A673 (cell line): ENCODE results near the gene RNF217. TPM values are rescaled to one million over a fixed set of nuclear protein-coding genes. Genes with fewer than 3 reads are reported as not detected.

Experiments
- BruUV-seq: library from RNA; stranded (reverse); fragments of 400-500 nt; replicated peaks from 2 replicates; lab custom pipeline; 2021; lab: Mats Ljungman, UMichigan
- CTCF ChIA-PET: fragments of 300-600 bp; sonication (Branson Sonifier 250); formaldehyde crosslinking; loops from one replicate; lab custom pipeline; 2022; ENCODE audit warnings: antibody characterized with exemption; lab: Charles Lee
- POLR2A ChIA-PET: fragments of 300-600 bp; sonication (Branson Sonifier 250); formaldehyde crosslinking; loops from one replicate; lab custom pipeline; 2022; ENCODE audit warnings: antibody characterized with exemption; ENCODE audit not compliant: low non-redundant PET; lab: Charles Lee
- DNase-seq: peaks from one replicate; pipeline ENCODE4 v3.0.0-alpha.2; 2015; ENCODE audit warnings: low spot score
- H3K27ac ChIP-seq: fragments of 200-600 bp; sonication (generic); 2 replicates; pipeline ENCODE4 v1.5.1; 2016; ENCODE audit warnings: mixed run types, low read depth, mild to moderate bottlenecking, mixed read lengths, antibody characterized with exemption, low read length; ENCODE audit not compliant: poor library complexity, severe bottlenecking
- H3K27me3 ChIP-seq: fragments of 200-600 bp; sonication (generic); replicated peaks from 2 replicates; pipeline ENCODE4 v1.6.1; 2017; ENCODE audit warnings: mixed run types, low read depth, mild to moderate bottlenecking, mixed read lengths, antibody characterized with exemption, low read length; ENCODE audit not compliant: insufficient read depth, poor library complexity
- H3K36me3 ChIP-seq: fragments of 200-600 bp; sonication (generic); 2 replicates; pipeline ENCODE4 v1.6.1; 2016; ENCODE audit warnings: mixed run types, mild to moderate bottlenecking, mixed read lengths, antibody characterized with exemption, low read length; ENCODE audit not compliant: insufficient read depth, poor library complexity, severe bottlenecking
- H3K4me1 ChIP-seq: fragments of 200-600 bp; sonication (generic); 2 replicates; pipeline ENCODE4 v1.6.1; 2017; ENCODE audit warnings: mixed run types, mild to moderate bottlenecking, mixed read lengths, antibody characterized with exemption, low read length; ENCODE audit not compliant: insufficient read depth, poor library complexity, severe bottlenecking
- H3K4me3 ChIP-seq: fragments of 200-600 bp; sonication (generic); 2 replicates; pipeline ENCODE4 v1.5.1; 2016; ENCODE audit warnings: low read depth, mixed run types, mild to moderate bottlenecking, mixed read lengths, low read length; ENCODE audit not compliant: poor library complexity, severe bottlenecking
- H3K9me3 ChIP-seq: fragments of 200-600 bp; sonication (generic); 2 replicates; pipeline ENCODE4 v1.6.1; 2016; ENCODE audit warnings: mixed run types, low read depth, mild to moderate bottlenecking, mixed read lengths, antibody characterized with exemption, low read length; ENCODE audit not compliant: poor library complexity, severe bottlenecking
- EZH2 ChIP-seq: fragments of 200-600 bp; sonication (generic); IDR thresholded peaks from 2 replicates; pipeline ENCODE4 v1.6.1; 2017; ENCODE audit warnings: borderline replicate concordance, low read depth, mild to moderate bottlenecking, mixed read lengths, antibody characterized with exemption, low read length; ENCODE audit not compliant: poor library complexity, severe bottlenecking
- intact Hi-C: fragments of 100-400 bp; cut with micrococcal nuclease; formaldehyde crosslinking; loops from one replicate; pipeline ENCODE4 v1.10.0; 2022; ENCODE audit not compliant: unreplicated experiment
- total RNA-seq: library from RNA; stranded (reverse); gene quantifications from 2 replicates; pipeline ENCODE4 v1.2.3, GENCODE V29; 2021
- TF ChIP-seq, protein P1 (sequence below): fragments of 300-800, 200-600 bp; sonication (generic); conservative IDR thresholded peaks from 2 replicates; pipeline ENCODE4 v1.5.1; 2017; ENCODE audit warnings: low read depth, mild to moderate bottlenecking, antibody characterized with exemption, low read length, moderate library complexity, mixed read lengths

The RNF217 gene
- total RNA-seq, 1 experiment from 2014 or later, result 20.6 TPM

DNA sequence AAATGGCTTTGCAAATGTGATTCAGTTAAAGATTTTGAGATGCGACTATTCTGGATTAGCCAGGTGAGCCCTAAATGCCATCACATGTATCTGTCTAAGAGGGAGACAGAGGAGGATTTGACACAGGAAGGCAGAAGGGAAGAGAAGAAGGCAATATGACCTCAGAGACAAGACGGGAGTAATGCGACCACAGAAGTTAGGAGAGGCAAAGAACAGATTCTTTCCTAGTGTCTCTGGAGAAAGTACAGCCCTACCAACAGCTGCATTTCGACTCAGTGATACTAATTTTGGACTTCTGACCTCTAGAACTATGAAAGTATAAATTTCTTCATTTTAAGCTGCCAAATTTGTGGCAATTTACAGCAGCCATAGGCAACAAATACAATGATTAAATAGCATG lies 167.1 kb downstream of the RNF217 start:
- Histone ChIP-seq H3K36me3 (no peaks in the 10 kb centered on the region), H3K27me3 (no peaks in the 10 kb centered on the region), H3K4me3 (no peak overlapping the region), H3K27ac (no peak overlapping the region), H3K4me1 (no peaks in the 10 kb centered on the region), H3K9me3 (no peaks in the 10 kb centered on the region)
- no peak for TF ChIP-seq EZH2
- TF ChIP-seq, protein P1, sequence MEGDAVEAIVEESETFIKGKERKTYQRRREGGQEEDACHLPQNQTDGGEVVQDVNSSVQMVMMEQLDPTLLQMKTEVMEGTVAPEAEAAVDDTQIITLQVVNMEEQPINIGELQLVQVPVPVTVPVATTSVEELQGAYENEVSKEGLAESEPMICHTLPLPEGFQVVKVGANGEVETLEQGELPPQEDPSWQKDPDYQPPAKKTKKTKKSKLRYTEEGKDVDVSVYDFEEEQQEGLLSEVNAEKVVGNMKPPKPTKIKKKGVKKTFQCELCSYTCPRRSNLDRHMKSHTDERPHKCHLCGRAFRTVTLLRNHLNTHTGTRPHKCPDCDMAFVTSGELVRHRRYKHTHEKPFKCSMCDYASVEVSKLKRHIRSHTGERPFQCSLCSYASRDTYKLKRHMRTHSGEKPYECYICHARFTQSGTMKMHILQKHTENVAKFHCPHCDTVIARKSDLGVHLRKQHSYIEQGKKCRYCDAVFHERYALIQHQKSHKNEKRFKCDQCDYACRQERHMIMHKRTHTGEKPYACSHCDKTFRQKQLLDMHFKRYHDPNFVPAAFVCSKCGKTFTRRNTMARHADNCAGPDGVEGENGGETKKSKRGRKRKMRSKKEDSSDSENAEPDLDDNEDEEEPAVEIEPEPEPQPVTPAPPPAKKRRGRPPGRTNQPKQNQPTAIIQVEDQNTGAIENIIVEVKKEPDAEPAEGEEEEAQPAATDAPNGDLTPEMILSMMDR, result no peak
- BruUV-seq, result no TSS peak
- intact Hi-C loops, result no loop called here
- ChIA-PET POLR2A (interaction anchor here (0.5 kb wide), 1 partner anchor 1804 kb away, joined by 4 read pairs; no protein-coding TSS in a partner anchor), CTCF (no interaction called here)
- DNase-seq, result no peak

DNA sequence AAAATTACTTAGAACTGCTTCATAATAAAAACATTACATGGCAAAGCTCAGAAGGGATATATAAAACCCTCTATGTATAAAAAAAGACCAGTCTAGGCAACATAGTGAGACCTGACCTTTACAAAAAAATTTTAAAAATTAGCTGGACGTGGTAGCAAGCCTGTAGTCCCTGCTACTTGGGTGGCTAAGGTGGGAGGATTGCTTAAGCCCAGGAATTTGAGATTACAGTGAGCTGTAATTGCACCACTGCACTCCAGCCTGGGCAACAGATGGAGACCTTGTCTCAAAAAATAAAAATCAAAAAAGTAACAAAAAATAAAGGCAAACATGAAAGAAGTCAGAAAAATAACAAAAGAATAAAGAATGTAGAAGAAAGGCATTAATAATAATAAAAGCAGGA lies 169.8 kb downstream of the RNF217 start:
- Histone ChIP-seq H3K27ac (no peak overlapping the region), H3K36me3 (no peaks in the 10 kb centered on the region), H3K4me1 (no peaks in the 10 kb centered on the region), H3K4me3 (no peak overlapping the region), H3K9me3 (no peaks in the 10 kb centered on the region), H3K27me3 (no peaks in the 10 kb centered on the region)
- POLR2A ChIA-PET, result no interaction called here
- BruUV-seq, result no TSS peak
- TF ChIP-seq EZH2, result no peak
- TF ChIP-seq, protein P1, result no peak
- CTCF ChIA-PET, result no interaction called here
- DNase-seq, result no peak
- intact Hi-C loops, result no loop called here

DNA sequence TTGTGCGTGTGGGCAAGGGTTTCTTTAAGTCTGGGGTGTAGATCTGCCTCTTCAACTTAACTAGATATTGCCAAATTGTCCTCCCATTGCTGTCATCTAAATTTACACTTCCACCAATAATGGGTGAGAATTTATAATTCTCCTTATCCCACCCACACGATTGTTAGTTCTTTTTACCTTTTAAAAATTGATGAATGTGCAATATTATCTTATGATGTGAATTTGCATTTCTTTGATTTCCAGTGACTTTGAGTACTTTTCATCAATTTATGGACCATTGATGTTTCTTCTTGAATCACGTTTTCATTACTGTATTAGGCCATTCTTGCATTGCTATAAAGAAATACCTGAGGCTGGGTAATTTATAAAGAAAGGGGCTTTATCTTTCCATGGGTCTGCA lies 174.1 kb downstream of the RNF217 start:
- H3K4me3 ChIP-seq, result no peak overlapping the region
- BruUV-seq, result no TSS peak
- H3K27ac ChIP-seq, result no peak overlapping the region
- TF ChIP-seq, protein P1, result no peak
- no peak for TF ChIP-seq EZH2
- H3K36me3 ChIP-seq, result no peaks in the 10 kb centered on the region
- ChIA-PET CTCF (no interaction called here), POLR2A (no interaction called here)
- intact Hi-C loops, result no loop called here
- no peak for DNase-seq
- no peaks in the 10 kb centered on the region for H3K4me1 ChIP-seq
- no peaks in the 10 kb centered on the region for H3K9me3 ChIP-seq
- H3K27me3 ChIP-seq, result no peaks in the 10 kb centered on the region
